T-helper 1 cell (primary cell): ENCODE results near the gene ZNF283.
A peak's percentile ranks its signal among the peaks of the same experiment; 100 is the strongest.
"Not testable (repeated sequence)": the region's sequence is repeated elsewhere in the genome, so short reads cannot be mapped to it uniquely, and the experiment has no call there.

Experiments used
- DNase-seq, 5 donors: peaks; one replicate each; pipeline ENCODE4 v3.0.0-alpha.2; 2012 to 2020

ZNF283 gene

DNA sequence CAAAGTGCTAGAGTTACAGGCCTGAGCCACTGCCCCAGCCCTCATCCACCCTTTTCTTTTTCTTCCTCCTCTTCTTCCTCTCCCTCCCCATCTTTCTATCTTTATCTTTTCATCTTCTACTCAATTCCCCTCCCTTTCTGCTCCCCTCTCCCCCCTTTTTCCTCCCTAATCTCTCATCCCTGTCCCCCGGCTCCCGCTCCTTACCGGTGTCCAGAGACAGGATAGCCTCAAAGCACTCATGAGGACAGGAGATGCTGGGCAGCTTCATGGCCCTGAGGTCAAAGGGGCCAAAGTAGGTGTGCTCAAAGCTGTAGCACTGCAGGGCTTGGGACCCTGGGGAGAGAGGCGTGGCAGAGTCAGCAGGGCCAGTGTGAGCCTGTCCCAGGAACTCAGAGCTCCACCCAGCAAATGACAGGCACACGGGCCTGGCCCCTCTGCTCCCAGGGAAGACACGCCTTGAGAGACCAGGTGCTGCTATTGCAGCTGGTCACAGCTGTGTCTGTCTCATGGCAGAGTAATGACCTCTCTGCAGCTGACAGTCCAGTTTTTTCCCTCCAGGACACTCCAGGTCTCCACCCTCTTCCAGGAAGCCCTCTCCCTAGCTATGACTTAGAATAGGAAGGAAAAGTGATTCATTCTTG, 27.5 kb upstream of the ZNF283 start:
- no peak for DNase-seq

DNA sequence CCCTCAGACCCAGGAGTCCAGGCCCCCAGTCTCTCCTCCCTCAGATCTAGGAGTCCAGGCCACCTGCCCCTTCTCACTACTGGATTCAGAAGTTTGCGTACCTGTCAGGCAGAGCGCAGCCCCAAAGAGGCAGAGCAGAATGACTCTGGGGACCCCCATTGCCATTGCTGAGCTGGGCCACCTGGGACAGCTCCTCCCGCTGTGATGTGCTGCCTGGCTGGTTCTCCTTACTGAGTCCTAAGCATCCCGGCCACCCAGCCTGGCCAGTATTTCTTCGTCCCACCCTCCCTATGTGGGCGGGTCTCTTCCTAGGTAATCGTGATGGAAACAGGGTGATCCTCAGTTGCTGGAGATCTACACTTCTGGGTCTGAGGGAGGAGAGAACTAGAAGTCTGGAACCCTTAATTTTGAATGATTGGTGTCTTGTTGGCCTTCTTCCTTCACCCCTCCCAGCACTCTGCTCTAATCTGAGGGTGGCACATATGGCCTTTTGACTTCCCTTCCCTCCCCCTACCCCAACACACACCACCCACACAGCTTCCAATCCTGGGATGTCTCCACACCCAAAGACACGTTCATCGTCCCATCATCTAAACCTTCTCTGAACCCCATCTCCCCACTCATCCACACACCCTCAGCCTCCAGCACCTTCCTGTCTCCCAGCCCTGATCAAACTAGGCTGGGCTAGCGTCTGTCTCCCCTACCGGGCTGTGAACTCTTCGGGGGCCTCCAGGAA, 24.7 kb upstream of the ZNF283 start, which contains the start of gene LYPD5:
Gene LYPD5, minus strand, starts transcription at position 232 of the 736 bp plus-strand sequence. Its CDS starts 67 bp downstream, at position 165.
- DNase-seq = no peak

DNA sequence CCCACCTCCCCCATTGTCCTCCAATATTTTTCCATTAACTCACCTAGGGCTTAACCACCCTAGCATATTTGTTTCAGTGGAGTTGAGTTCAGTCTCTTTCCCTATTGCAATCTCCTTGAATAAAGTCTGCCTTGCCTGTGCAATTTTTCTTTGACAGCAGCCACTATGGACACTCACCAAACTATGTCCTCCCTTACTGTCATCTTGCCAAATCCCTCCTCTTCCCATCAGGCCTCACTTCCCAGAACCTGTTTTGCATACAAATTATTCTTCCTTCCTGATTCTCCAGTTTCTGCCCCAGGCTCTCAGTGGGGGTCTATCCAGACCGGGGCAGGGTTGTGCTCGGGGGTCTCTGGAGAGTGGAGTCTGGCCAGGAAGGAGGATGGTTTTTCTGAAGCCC, 22.7 kb upstream of the ZNF283 start:
- no peak for DNase-seq

DNA sequence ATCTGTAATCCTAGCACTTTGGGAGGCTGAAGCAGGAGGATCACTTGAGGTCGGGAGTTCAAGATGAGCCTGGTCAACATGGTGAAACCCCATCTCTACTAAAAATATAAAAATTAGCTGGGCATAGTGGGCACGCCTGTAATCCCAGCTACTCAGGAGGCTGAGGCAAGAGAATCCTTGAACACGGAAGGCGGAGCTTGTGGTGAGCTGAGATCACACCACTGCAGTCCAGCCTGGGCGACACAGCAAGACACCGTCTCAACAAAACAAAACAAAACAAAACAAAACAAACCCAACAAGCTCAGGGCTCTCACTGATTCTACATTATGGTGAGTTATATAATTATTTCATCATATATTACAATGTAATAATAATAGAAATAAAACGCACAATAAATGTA, 20.7 kb upstream of the ZNF283 start:
- not testable (repeated sequence) for DNase-seq

DNA sequence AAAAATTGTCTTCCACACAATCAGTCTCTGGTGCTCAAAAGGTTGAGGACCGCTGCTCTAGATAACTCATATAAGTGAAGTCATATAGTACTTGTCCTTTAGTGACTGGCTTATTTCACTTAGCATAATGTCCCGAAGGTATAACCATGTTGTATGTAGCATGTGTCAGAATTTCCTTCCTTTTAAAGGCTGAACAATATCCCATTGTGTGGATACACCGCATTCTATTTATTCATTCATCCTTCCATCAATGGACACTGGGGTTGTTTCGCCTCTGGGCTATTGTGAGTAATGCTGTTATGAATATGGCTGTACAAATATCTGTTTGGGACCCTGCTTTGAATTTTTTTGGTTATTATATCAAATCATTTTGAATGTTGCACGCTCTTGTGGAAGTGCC, 20.3 kb upstream of the ZNF283 start:
- DNase-seq = no peak

DNA sequence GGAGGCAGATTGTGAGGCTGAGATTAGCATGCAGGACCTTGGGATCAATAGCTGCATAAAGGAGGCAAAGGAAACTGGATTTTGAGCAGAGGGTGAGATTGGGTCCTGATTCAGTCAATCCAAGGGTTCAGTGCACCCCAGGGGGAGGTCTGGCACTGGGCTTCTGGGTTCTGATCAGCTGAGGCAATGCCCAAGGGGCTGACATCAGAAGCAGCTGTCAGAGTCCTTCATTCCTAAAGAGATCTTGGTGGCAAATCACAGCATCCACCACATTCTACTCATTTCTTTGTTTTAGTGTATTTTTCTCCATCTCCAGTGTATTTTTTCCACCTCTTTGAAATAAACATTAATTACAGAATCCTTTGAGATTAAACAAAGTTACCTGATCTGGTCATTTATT, 19.5 kb upstream of the ZNF283 start:
- no peak for DNase-seq

DNA sequence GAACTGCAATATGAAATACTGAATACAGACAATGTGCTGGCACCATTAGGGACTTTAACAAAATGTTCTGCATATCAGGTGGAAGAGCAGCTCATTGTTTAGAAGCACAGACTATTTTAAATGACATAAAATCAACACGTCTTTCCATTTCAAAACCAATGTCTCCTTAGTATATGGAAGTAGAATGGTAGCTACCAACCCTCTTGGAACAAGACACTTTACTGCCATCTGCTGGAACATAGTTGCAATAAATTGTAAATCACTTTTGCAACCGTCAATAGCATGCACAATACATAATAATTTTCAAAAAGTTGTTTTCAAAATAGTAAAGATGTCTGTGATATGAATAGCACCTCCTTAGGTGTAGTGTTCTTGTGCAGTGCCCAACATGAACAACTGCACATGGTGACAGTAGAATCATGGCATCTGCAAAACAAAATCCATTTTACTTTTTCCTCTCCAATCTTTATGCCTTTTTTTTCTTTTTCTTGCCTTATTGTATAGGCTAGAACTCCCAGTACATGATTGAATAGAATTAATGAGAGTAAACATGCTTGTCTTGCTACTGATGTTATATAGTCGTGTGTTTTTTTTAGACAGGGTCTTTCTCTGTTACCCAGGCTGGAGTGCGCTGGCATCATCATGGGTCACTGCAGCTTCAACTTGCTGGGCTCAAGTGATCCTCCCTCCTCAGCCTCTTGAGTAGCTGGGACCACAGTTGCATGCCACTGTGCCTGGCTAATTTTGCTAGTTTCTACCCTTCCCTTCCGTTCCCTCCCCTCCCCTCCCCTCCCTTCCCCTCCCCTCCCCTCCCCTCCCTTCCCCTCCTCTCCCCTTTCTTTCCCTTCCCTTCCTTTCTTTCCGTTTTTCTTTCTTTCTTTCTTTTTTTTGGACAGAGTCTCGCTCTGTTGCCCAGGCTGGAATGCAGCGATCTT, 17.1 kb upstream of the ZNF283 start:
- peak in 1 of 5 donors; percentile 56 for DNase-seq

DNA sequence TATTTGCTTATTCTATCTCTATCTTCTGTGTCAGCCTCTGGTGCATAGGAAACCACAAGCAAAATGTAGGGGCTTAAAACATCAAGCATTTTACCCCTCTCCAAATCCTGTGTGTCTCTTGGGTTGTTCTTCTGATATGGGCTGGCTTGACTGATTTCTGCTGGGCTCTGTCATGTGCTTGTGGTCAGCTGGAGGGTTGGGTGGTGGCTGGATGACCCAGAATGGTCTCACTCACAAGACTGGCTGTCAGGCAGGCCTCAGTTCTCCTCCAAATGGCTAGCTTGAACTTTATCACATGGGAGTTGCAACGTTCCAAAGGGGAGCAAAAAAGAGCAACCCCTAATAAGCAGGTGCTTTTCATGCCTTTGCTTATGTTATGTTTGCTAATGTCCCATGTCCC, 15.3 kb upstream of the ZNF283 start:
- no peak for DNase-seq

DNA sequence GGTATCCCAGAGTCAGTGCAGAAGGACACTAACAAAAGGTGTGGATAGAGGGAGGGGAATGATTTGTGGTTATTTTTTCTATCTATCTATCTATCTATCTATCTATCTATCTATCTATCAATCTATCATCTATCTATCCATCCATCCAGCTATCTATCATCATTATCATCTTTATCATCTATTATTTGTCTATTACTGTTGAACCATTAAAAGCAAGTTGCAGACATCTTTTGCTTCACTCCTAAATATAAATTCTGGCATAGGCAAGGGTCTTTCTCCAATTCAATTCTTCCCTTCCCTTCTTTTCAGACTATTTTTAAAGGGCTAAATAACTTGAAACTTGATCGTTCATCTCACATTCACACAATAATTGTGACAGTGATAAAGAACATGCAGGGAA, 14.9 kb upstream of the ZNF283 start:
- DNase-seq = no peak

DNA sequence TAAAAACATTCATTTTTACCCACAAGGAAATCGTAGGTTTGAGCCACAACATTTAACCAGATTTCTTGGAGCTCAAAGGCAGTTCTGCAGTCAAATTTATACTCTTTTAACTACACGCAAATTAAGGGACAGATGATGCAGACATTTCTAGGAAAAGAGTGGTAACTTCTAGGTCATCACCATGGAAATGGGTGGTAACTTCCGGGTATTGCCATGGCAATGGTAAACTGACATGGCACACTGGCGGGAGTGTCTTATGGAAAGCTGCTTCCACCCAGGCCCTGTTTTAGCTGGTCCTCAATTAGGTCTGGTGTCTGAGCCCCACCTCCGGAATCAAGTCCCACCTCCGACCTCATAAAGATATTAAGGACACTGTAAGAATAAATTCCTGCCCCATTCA, 14.4 kb upstream of the ZNF283 start:
- no peak for DNase-seq

DNA sequence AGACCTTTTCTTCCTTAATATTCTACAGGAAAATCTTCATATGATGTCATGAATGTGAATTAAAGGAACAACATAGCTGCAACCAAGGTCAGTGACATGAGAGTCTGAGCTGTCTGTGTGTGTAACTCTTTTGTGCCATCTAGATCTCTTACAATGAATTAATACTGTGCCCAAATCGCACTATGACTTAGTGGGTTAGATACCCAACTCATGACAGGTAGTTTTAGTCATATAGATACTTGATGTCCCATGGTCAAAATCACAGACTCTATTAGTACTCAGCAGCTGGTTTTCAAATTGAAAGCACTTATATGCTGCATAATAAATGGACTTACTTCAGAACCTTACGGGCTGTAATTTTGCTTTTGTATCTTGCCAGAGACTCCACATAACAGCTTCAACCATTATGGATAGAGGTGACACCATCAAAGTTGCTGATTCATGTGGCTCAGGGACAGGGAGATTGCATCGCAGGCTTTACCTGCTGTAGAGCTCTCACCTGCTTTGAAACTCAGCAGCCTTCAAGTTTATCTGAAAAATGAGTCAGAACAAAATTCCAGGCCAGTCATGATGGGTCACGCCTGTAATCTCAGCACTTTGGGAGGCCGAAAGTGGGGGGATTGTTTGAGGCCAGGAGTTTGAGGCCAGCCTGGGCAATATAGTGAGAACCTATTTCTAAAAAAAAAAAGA, 12.3 kb upstream of the ZNF283 start:
- no peak for DNase-seq

DNA sequence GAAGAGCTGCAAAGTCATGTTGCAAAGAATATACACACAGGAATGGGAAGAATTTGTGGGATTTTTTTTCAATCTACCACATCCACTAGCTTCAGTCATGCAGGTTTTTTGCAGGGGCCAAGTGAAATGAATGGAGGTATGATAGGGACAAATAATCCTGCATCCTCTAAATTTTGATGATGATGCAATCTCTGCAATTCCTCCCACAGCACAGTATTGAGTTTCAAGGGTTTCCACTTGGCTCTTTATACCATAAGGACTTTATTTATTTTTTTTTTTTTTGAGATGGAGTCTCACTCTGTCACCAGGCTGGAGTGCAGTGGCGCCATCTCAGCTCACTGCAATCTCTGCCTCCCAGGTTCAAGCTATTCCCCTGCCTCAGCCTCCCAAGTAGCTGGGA, 9.7 kb upstream of the ZNF283 start:
- DNase-seq = not testable (repeated sequence)

DNA sequence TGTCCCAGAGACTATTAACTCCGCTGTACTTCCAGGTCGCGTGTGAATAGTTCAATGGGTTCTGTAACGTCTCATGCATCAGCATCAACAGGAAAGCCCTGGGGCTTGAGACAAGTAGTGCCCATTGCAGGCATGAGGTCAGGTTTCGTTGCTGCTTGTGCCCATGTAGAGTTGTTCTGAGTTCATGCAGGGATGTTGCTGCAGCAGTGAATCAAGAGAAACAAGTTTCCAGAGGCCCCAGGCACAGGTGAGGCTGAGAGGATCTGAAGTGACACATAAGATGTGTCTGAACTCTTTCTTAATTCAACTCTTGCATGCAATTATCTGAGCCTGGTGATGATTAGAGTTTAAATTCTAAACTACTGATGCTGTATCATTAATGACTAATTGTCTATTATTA, 8.6 kb upstream of the ZNF283 start:
- DNase-seq = no peak

DNA sequence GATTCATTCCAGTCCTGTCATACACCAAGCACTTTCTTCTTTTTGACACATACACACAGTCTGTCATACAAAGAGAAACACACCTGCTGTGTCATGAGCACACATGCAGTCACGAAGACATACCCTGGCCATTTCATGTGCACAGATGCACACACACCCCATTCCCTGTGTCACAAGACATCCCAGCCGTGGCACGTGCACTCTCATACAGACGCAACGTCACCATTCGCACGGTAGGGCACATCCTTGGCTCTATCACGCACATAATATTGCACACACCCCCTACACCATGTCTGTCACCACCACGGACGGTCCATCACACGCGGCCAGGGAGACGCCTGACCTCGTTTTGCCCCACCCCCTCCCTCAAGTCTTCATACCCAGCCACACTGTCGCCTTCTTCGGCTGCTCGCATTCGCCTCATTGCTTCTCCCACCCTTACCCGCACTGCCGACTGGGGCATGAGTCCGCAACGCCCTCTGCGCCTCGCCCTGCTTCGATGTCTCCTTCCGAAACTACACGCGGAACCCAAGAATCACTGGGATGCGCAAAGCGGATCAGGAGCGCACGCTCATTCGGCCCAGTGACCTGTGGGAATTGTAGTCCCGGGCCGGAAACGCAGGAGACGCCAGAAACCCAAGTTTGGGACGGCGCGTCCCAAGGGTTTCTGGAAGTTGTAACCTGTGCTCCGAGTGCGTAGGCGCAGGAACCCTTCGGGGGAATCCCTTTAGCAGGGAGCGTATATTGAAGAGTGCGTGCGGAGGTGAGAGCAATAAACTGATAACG, 6.8 kb upstream of the ZNF283 start:
- peak in 1 of 5 donors; percentile 8 for DNase-seq

DNA sequence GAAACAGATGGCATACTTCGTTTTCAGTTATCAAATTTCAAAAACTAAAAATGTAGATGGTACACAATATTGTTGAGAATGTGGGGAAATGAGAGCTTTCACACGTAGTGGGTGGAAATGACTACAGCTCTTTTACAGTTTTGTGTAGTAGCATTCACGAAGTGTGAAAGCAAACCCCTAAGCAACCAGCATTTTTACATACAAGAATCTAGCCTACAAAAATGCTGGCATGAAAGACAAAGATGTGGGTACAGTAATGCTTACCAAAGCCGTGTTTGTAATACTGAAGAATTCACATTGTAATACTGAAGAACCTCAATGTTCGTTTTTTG, 6.3 kb upstream of the ZNF283 start:
- DNase-seq = no peak

DNA sequence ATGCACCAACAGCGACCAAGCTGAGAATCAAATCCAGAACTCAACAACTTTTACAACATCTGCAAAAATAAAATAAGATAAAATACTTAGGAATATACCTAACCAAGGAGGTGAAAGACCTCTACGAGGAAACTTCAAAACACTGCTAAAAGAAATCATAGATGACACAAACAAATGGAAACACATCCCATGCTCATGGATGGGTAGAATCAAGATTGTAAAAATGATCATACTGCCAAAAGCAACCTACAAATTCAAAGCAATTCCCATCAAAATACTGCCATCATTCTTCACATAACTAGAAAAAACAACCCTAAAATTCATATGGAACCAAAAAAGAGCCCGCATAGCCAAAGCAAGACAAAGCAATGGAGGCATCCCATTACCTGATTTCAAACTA, 3.3 kb upstream of the ZNF283 start:
- DNase-seq = not testable (repeated sequence)

DNA sequence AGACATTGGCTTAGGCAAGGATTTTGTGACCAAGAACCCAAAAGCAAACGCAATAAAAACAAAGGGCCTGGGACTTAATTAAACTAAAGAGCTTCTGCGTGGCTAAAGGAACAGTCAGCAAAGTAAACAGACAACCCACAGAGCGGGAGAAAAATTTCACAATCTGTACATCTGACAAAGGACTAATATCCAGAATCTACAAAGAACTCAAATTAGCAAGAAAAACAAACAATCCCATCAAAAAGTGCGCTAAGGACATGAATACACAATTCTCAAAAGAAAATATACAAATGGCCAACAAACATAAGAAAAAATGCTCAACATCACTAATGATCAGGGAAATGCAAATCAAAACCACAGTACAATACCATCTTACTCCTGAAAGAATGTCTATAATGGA, 2.5 kb upstream of the ZNF283 start:
- DNase-seq = not testable (repeated sequence)

DNA sequence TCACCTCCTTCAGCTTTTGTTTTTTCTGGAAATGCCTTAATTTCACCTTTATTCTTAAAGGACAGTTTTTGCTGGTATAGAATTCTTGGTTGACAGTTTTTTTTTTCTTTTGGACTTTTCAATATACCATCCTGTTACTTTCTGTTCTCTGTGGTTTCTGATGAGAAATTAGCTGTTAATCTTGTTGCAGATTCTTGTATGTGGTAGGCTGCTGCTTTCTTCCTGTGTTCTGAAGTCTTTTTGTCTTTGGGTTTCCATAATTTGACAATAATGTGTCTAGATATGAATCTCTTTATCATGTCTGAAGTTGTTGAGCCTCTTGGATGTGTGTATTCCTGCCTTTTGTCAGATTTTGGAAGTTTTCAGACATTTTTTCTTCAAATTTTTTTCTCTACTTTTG, 12.0 kb downstream of the ZNF283 start:
- DNase-seq = no peak

DNA sequence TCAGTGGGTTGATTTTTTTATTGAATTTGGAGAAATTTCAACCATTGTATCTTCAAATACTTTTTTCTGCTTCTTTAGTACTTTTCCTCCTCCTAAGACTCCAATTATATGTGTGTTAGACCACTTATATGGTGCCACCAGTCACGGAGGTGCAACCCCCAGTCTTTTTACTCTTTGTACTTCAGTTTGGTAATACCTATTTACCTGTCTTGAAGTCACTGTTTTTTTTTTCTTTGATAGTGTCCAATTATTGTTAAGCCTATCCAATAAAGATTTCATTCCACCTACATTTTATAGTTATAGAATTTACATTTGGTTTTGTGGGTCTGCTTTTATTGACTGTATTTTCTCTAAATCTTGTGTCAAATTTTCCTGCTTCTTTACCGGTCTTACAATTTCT, 14.9 kb downstream of the ZNF283 start:
- DNase-seq = no peak

DNA sequence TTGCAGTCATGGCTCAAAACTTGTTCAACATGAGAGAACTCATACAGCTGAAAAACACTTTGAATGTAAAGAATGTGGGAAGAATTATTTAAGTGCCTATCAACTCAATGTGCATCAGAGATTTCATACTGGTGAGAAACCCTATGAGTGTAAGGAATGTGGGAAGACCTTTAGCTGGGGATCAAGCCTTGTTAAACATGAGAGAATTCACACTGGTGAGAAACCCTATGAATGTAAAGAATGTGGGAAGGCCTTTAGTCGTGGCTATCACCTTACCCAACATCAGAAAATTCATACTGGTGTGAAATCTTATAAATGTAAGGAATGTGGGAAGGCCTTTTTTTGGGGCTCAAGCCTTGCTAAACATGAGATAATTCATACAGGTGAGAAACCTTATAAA, 20.1 kb downstream of the ZNF283 start:
- DNase-seq = no peak

DNA sequence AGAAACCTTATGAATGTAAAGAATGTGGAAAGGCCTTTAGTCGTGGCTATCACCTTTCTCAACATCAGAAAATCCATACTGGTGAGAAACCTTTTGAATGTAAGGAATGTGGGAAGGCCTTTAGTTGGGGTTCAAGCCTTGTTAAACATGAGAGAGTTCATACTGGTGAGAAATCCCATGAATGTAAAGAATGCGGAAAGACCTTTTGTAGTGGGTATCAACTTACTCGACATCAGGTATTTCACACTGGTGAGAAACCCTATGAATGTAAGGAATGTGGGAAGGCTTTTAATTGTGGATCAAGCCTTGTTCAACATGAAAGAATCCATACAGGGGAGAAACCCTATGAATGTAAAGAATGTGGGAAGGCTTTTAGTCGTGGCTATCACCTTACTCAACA, 20.8 kb downstream of the ZNF283 start:
- no peak for DNase-seq

DNA sequence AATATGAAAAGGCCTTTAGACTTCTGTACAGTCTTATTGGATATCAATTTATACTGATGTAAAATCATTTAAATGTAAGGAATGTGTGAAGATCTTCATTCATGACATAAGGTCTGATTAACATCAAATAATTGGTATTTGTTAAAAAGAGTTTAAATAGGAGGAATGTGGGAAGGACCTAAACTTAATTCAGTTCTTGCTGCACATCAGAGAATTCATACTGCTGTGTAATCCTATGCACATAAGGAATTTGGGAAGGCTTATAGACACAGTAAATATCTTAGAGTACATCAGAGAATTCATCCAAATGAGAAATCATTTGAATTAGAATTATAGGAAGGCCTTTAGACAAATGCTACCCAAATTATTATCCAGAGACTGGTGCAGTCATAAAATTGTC, 21.7 kb downstream of the ZNF283 start:
- DNase-seq = no peak
